Measurements from ENCODE around the gene SULT1A1.
"Not testable (repeated sequence)": the region's sequence is repeated elsewhere in the genome, so short reads cannot be mapped to it uniquely, and the experiment has no call there.

SULT1A1 gene

GRCh38 chr16:28609631-28610594 is at the start of gene SULT1A1:
SULT1A1 (minus strand) TSS chr16:28610044; CDS start chr16:28608855, 1,189 bp downstream.
- DNase-seq, result no peak

GRCh38 chr16:28639959-28640358 is 30.1 kb upstream of the SULT1A1 start:
- not testable (repeated sequence) for DNase-seq

GRCh38 chr16:28638359-28638758 is 28.5 kb upstream of the SULT1A1 start:
- DNase-seq, result not testable (repeated sequence)

- not testable (repeated sequence) for DNase-seq
Observed at GRCh38 chr16:28637765-28638164, 27.9 kb upstream of the SULT1A1 start, which contains the start of gene NPIPB8. NPIPB8 (plus strand) TSS chr16:28638065; CDS start chr16:28638361, 296 bp downstream.

- DNase-seq, result not testable (repeated sequence)
Observed at GRCh38 chr16:28636093-28636823, 26.4 kb upstream of the SULT1A1 start.

GRCh38 chr16:28630905-28631304 is 21.1 kb upstream of the SULT1A1 start:
- not testable (repeated sequence) for DNase-seq

- peak; percentile 75 for DNase-seq
Observed at GRCh38 chr16:28623172-28623711, 13.4 kb upstream of the SULT1A1 start.

GRCh38 chr16:28622532-28623171 is 12.8 kb upstream of the SULT1A1 start:
- DNase-seq, result not testable (repeated sequence)

- DNase-seq, result no peak
Observed at GRCh38 chr16:28621481-28622155, 11.8 kb upstream of the SULT1A1 start.

GRCh38 chr16:28620316-28620715 is 10.5 kb upstream of the SULT1A1 start:
- not testable (repeated sequence) for DNase-seq

- no peak for DNase-seq
Observed at GRCh38 chr16:28617874-28618273, 8.0 kb upstream of the SULT1A1 start.

GRCh38 chr16:28616636-28617035 is 6.8 kb upstream of the SULT1A1 start:
- DNase-seq, result no peak

- DNase-seq, result not testable (repeated sequence)
Observed at GRCh38 chr16:28616224-28616577, 6.4 kb upstream of the SULT1A1 start.

GRCh38 chr16:28615486-28616223 is 5.8 kb upstream of the SULT1A1 start:
- DNase-seq, result not testable (repeated sequence)

GRCh38 chr16:28614561-28614960 is 4.7 kb upstream of the SULT1A1 start:
- DNase-seq, result not testable (repeated sequence)

- not testable (repeated sequence) for DNase-seq
Observed at GRCh38 chr16:28613912-28614311, 4.1 kb upstream of the SULT1A1 start.

- not testable (repeated sequence) for DNase-seq
Observed at GRCh38 chr16:28612359-28613280, 2.8 kb upstream of the SULT1A1 start.

- DNase-seq, result no peak
Observed at GRCh38 chr16:28610595-28611191, 849 bp upstream of the SULT1A1 start.

GRCh38 chr16:28608867-28609596 is 812 bp downstream of the SULT1A1 start:
- not testable (repeated sequence) for DNase-seq
